Stimulated activated CD4-positive, alpha-beta T cell treated with anti-CD3 and anti-CD28 coated beads, Interleukin-4, amount 100 ng/mL, for 48 hours (primary cell): Measurements from ENCODE around the gene LNX2.

Experiments used
- DNase-seq, 2 donors: peaks; one replicate each; pipeline ENCODE4 v3.0.0-alpha.2; 2020; ENCODE audit warnings: low read depth in 2 of 2

Gene LNX2

GRCh38 chr13:27607125-27607524 lies 13.2 kb downstream of the LNX2 start:
- no peak for DNase-seq

- DNase-seq, result no peak
Observed at GRCh38 chr13:27605610-27606200, 14.6 kb downstream of the LNX2 start.

- DNase-seq, result no peak
Observed at GRCh38 chr13:27605099-27605498, 15.2 kb downstream of the LNX2 start.

- DNase-seq, result no peak
Observed at GRCh38 chr13:27601803-27602202, 18.5 kb downstream of the LNX2 start.

GRCh38 chr13:27601208-27601607 lies 19.1 kb downstream of the LNX2 start:
- no peak for DNase-seq

GRCh38 chr13:27600711-27601110 lies 19.6 kb downstream of the LNX2 start:
- DNase-seq, result no peak

GRCh38 chr13:27599845-27600553 lies 20.3 kb downstream of the LNX2 start:
- no peak for DNase-seq

GRCh38 chr13:27599096-27599495 lies 21.2 kb downstream of the LNX2 start:
- DNase-seq, result no peak

GRCh38 chr13:27595055-27595811 lies 25.1 kb downstream of the LNX2 start:
- DNase-seq, result no peak

GRCh38 chr13:27593267-27593666 lies 27.1 kb downstream of the LNX2 start:
- DNase-seq, result no peak

GRCh38 chr13:27592865-27593264 lies 27.5 kb downstream of the LNX2 start:
- DNase-seq, result no peak

- DNase-seq, result no peak
Observed at GRCh38 chr13:27588405-27588804, 31.9 kb downstream of the LNX2 start.

GRCh38 chr13:27587095-27587746 lies 33.1 kb downstream of the LNX2 start:
- no peak for DNase-seq

GRCh38 chr13:27583645-27584044 lies 36.7 kb downstream of the LNX2 start:
- DNase-seq, result no peak

- DNase-seq, result no peak
Observed at GRCh38 chr13:27578121-27579030, 42.0 kb downstream of the LNX2 start.

GRCh38 chr13:27574661-27575060 lies 45.7 kb downstream of the LNX2 start:
- DNase-seq, result no peak

- DNase-seq, result no peak
Observed at GRCh38 chr13:27573265-27573664, 47.1 kb downstream of the LNX2 start.

- DNase-seq, result no peak
Observed at GRCh38 chr13:27572234-27572901, 48.0 kb downstream of the LNX2 start.

GRCh38 chr13:27570906-27571305 lies 49.4 kb downstream of the LNX2 start:
- DNase-seq, result no peak

- no peak for DNase-seq
Observed at GRCh38 chr13:27569405-27569804, 50.9 kb downstream of the LNX2 start.

- no peak for DNase-seq
Observed at GRCh38 chr13:27565818-27566217, 54.5 kb downstream of the LNX2 start.
